Activated T-helper 1 cell treated with anti-CD3 and anti-CD28 coated beads, Interleukin-2, amount 50 U/mL, for 16 hours (primary cell): ENCODE data around the gene TMEM191C.
"Not testable (repeated sequence)": the region's sequence is repeated elsewhere in the genome, so short reads cannot be mapped to it uniquely, and the experiment has no call there.

Experiments
- DNase-seq, 2 donors: peaks; one replicate each; pipeline ENCODE4 v3.0.0-alpha.2; 2020; ENCODE audit warnings: low read depth in 1 of 2, low spot score in 1 of 2

TMEM191C gene

GRCh38 chr22:21446128-21446826 lies 20.9 kb upstream of the TMEM191C start:
- no peak for DNase-seq

DNA sequence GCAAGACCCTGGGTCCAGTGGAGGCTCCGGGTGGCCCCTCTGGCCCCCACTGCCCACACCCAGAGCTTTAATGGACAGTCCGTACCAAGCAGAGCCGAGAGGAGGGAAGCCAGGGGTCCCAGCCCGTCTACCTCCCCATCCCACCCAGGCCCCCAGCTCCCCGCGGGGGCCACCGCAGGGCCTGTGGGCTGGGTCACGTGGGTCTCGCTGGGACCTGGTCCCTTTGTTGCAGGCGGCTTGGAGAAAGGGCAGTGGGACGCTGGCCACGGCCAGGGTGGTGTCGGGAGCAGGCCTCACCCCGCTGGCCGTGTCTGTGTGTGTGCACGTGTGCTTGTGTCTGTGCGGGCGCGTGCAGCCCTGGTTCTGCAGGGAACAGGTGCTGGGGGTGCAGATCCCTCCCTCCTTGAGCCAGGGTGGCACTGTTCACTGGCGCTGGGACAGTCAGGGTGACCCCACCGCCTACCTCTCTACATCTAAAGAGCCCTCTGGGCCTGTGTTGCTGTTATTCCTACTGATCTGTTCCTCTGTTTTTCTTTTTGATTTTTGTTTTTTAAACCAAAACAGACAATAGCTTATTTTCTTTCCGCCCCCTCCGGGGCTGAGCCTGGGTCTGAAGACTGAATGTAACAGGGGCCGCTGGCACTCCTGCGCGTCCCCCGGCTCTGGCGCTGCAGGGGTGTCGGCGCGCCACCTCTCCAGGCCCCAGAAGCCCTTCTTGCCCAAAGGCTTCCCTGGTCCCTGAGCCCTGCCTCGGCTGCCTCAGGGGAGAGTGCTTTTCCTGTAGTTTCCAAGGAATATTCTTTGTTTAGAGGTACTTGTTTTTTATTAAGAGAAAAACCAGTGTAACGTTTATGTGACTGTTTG lies 20.1 kb upstream of the TMEM191C start:
- DNase-seq = no peak

GRCh38 chr22:21447694-21448402 lies 19.3 kb upstream of the TMEM191C start:
- no peak for DNase-seq

DNA sequence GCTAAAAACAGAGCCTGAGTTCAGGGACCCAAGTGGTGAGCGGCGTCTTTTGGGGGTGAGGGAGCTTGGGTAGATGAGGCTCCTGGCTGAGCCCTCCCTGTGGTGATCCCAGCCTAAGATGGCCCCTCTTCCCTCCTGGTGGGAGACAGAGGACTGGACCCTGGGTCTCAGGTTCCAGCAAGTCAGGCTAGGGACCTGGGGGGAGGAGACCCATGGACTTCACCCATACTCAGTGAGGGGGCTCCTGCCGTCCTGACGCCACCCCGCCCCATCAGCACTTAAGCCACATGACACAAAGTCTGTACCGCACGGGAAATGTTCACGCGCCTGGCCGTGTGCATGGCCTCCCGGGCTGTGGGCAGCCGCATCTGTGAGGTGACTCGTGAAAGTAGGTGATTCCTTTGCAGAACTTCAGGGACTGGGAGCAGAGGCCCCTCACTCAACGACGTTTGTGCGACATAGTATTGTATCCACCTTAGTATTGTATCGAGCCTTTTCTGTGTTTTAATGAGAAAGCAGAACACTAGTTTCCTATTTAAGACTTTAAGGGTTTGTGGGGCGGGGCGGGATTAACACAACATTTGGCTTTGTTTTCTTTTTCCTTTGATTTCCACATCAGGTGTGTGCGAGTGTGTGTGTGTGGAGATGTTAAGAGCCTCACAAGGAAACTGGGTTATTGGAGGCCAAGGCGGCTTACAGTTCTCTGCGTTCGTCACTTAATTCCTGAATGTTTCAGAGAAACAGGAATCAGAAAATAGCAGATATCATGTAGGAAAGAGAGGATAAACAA lies 18.4 kb upstream of the TMEM191C start:
- no peak for DNase-seq

DNA sequence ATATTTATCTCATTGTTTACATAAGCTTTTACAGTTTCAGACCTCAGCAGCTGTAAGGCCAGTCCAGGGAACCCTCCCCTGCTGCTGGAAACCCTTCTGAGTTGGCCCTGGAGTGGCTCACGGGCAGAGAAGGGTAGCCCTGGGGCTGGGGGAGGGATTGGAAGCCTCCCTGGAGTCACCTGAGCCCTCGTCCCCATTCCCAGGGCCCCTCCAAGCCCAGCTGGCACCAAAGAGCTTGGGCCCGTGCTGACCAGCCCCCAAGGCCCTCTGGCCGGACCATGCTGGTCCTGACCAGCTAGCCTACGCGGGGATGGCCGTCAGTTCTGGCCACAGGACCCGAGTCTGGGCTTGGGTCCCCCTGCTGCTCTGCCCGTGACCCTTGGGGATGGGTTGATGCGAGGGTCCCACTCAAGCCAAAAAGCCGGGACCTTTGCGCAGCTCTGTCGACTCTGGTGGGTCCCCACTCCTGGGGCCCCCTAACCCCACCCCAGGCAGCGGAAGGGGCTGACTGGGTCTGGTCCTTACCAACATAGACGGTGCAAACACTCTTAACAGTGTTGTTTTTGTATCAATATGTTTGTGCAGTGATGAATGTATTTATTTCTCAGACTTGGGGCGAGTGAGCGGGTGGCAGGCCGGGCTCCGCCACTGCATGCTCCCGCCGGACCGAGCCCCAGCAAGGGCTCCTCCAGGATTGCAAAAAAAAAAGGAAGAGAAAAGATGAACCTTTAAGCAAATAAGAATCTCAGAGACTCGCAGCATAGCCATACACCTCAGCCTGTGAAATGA lies 17.5 kb upstream of the TMEM191C start:
- no peak for DNase-seq

DNA sequence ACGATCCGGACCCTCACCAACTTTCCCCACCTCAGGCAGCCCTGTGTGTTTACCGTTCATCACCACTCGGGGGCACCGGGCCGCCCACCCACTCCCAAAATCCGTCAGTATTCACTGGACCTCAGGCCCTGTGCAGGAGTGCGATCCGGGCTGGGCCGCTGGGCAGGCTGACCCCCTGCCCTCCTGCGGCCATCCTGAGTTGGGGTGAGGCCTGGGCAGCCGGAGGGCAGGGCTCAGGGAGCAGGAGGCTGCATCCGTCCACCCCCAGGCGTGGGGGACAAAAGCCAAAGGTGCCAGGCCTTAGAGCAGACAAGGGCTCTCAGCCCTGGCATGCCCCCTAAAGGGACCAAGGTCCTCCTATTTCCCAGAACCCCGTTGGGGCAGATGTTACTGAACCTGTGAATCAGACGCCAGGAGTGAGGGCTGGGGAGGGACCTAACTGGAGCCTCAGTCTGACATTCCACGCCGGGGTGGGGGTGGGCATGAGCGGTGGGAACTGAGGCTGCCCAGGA lies 16.8 kb upstream of the TMEM191C start:
- DNase-seq = no peak

GRCh38 chr22:21450858-21451353 lies 16.3 kb upstream of the TMEM191C start:
- DNase-seq = no peak

DNA sequence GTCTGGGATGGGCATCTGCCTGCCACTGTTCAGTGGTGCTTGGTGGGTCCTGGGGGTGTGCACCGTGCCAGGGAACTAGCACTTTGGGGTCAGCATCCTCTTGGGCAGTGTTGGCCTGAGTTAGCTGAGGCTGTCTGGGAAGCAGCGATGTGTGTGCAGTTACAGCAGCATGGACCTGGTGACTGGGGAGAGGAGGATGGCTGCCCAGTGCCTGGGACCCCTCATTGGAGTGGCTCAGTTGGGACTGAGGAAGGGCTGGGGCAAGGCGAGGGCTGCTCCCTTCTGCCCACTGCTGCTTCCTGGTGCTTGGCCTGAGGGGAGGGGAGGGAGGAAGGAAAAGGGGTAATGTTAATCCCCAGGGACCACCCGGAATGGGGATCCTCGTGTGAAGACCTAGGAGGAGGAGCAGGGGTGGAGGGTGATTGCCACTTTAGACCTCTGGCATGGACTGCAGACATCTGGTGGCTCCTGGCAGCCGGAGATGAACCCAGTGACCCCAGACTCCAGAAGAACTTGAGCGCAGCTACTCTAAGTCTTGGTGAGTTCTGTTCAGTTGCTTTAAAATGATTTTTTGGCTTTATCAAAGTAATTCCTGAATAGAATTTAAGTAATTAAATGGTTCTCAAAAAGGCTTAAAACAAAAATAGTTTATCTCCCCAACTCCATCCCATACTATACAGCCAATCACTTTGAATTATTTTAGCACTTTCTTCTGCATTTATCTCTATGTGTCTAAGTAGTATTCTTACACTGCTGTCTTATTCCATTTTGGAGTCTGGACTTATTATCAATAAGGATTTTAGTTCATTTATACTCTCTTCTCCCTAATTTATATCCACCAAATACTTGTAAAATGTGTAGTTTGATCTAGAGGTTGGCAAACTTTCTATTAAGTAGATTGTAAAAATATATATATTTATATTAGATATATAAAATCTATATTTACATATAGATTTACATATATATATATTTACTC lies 15.4 kb upstream of the TMEM191C start:
- no peak for DNase-seq

- DNase-seq = not testable (repeated sequence)
Observed at GRCh38 chr22:21452666-21453065, 14.5 kb upstream of the TMEM191C start.

GRCh38 chr22:21454998-21455333 lies 12.2 kb upstream of the TMEM191C start:
- not testable (repeated sequence) for DNase-seq

DNA sequence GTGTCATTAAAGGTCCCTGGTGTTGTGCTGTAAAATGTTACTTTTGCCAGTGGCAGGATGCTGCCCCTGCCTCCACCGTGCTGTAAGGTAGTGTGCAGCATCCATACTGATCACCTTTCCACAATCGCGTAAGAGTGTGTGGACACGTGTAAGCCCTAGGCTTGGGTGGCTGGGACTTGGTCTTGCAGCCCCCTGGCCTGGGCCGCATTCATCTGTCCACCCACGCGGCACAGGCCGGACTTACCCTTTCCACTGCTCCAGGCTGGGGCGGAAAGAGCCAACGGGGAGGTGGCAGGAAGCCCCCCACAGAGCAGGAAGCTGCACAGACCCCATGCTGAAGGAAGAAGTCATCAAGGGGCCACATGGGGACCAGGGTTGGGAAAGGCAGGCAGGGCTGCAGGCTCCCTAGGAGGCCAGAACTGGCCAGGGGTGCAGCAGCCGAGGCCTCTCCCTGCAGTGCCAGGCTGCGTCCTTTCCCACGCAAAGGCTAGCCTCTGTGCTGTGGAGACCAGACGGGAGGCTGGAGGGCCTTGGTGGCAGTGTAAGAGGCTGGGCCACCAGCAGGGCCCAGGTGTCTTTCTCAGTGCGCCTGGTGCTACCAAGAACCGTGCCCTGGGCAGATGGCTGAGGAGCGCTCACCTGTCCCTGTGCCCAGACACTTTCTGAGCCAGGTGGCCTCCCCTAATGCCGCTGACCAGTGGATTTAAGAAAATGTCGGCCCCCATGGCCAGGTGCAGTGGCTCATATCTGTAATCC lies 11.7 kb upstream of the TMEM191C start:
- DNase-seq = no peak

DNA sequence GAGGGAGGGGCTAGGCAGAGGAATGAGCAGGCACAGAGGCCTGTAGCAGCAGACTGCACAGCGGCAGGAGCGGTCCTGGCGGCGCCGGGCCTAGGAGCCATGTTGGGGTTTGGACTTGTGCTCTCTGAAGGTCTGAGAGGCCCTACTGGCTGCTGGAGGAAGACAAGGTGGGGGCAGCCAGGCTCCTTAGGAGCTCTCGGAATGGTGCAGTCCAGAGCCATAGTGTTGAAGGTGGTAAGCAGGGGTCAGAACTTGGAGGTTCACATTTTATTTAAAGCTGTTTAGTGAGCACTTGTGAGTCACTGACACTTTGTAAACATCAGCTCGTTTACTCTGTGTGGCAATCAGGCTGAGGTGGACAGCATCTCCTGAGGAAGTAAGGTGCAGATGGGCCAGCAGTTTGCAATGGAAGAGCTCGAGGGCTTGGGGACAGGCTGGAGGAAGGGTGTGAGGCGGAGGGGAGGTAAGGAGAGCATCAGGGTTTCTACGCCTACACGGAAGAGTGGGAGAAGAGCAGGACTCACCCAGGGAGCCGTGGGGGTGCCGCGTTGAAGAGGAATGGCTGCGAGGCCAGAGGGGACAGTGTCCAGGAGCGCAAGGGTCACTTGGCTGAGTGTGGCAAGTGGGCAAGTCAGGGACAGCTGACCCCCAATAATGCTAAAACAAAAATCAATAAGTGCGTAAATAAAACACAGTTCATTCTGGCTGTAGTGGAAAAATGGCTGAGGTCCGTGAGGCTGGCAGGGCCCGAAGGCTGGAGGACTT lies 10.0 kb upstream of the TMEM191C start:
- DNase-seq = no peak

GRCh38 chr22:21462672-21463071 lies 4.5 kb upstream of the TMEM191C start:
- DNase-seq = not testable (repeated sequence)

- DNase-seq = peak; percentile 78 to 79
Observed at GRCh38 chr22:21468194-21469096, 1.3 kb downstream of the TMEM191C start.

GRCh38 chr22:21469097-21469994 lies 2.2 kb downstream of the TMEM191C start:
- DNase-seq = not testable (repeated sequence)
